Measurements from ENCODE around the gene ETV4.

Gene ETV4

DNA sequence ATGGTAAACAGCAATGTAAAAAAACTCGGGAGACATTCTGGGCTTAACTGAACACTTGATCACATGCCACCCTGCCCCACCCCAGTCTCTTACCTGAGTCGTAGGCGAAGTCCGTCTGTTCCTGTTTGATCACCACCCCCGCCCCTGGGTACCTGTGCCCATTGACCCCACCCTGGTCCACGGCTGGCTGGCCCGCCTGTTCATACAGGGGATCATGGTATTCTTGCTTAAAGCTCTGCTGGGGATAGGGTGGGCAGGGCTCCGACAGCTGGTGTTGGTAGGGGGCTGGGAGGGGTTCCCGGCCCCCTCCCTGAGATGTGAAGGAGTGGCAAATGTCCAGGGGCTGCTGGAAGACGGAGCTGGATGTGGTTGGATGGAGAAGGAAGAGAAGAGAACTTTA is 13.6 kb downstream of the ETV4 start:
- no peak for TF ChIP-seq MAX (IDR thresholded peaks at IDR 0.05)
- TF ChIP-seq TAF1 (IDR thresholded peaks at IDR 0.05; ENCODE audit: low read depth): no peak
- no peak for TF ChIP-seq TCF12 (IDR thresholded peaks at IDR 0.05; ENCODE audit: low read depth)
- TF ChIP-seq, protein P1, sequence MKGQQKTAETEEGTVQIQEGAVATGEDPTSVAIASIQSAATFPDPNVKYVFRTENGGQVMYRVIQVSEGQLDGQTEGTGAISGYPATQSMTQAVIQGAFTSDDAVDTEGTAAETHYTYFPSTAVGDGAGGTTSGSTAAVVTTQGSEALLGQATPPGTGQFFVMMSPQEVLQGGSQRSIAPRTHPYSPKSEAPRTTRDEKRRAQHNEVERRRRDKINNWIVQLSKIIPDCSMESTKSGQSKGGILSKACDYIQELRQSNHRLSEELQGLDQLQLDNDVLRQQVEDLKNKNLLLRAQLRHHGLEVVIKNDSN (IDR thresholded peaks at IDR 0.05): no peak
- no peak for TF ChIP-seq EP300 (IDR thresholded peaks at IDR 0.05; ENCODE audit: borderline replicate concordance)
- no peak for TF ChIP-seq RAD21 (IDR thresholded peaks at IDR 0.05; ENCODE audit: low read depth)
- TF ChIP-seq EGR1 (IDR thresholded peaks at IDR 0.05): no peak
- no peak for TF ChIP-seq ZBTB7A (IDR thresholded peaks at IDR 0.05; ENCODE audit: low read depth)
- TF ChIP-seq CREB1 (IDR thresholded peaks at IDR 0.05; ENCODE audit: low read depth): no peak
- TF ChIP-seq YY1 (IDR thresholded peaks at IDR 0.05; ENCODE audit: low read depth): no peak
- no peak for TF ChIP-seq NFIC (IDR thresholded peaks at IDR 0.05)
- TF ChIP-seq REST (IDR thresholded peaks at IDR 0.05; ENCODE audit: low read depth): no peak
- TF ChIP-seq CEBPB (IDR thresholded peaks at IDR 0.05): no peak
- no peak for TF ChIP-seq TEAD4 (IDR thresholded peaks at IDR 0.05)

DNA sequence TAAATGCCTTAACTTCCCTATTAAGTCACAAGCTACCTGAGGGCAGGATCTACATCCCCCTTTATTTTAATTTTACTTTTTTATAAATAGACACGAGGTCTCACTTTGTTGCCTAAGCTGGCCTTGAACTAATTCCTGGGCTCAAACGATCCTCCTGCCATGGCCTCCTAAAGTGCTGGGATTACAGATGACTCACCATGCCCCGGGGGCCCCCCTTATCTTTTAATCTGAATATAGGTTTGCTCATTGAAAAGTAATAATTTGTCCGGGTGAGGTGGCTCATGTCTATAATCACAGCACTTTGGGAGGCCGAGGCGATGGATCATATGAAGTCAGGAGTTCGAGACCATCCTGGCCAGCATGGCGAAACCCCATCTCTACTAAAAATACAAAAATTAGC is 14.2 kb downstream of the ETV4 start:
- no peak for TF ChIP-seq RAD21 (IDR thresholded peaks at IDR 0.05; ENCODE audit: low read depth)
- no peak for TF ChIP-seq ZBTB7A (IDR thresholded peaks at IDR 0.05; ENCODE audit: low read depth)
- TF ChIP-seq TCF12 (IDR thresholded peaks at IDR 0.05; ENCODE audit: low read depth): no peak
- TF ChIP-seq, protein P1 (IDR thresholded peaks at IDR 0.05): no peak
- TF ChIP-seq NFIC (IDR thresholded peaks at IDR 0.05): no peak
- TF ChIP-seq REST (IDR thresholded peaks at IDR 0.05; ENCODE audit: low read depth): no peak
- TF ChIP-seq FOXM1 (IDR thresholded peaks at IDR 0.05; ENCODE audit: borderline replicate concordance, low read depth): no peak
- TF ChIP-seq MAX (IDR thresholded peaks at IDR 0.05): no peak
- TF ChIP-seq EP300 (IDR thresholded peaks at IDR 0.05; ENCODE audit: borderline replicate concordance): no peak
- no peak for TF ChIP-seq YY1 (IDR thresholded peaks at IDR 0.05; ENCODE audit: low read depth)
- no peak for TF ChIP-seq CREB1 (IDR thresholded peaks at IDR 0.05; ENCODE audit: low read depth)
- TF ChIP-seq TAF1 (IDR thresholded peaks at IDR 0.05; ENCODE audit: low read depth): no peak
- no peak for TF ChIP-seq TEAD4 (IDR thresholded peaks at IDR 0.05)
- TF ChIP-seq EGR1 (IDR thresholded peaks at IDR 0.05): no peak
- no peak for TF ChIP-seq CEBPB (IDR thresholded peaks at IDR 0.05)

DNA sequence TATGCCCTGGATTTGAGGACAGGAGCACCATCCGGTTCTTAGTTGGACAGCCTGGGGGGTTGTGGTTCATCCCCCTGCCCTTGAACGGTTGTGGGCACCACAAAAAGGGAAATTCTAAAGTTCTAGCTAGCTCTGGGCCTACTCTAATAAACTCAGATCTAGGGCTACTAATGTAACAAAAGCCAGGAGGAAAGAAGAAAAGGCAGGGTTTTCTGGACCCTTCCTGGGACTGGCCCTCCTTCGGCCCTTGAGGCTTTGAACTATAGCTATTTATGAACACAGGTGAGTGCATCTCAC is 15.1 kb downstream of the ETV4 start:
- no peak for TF ChIP-seq EP300 (IDR thresholded peaks at IDR 0.05; ENCODE audit: borderline replicate concordance)
- TF ChIP-seq TAF1 (IDR thresholded peaks at IDR 0.05; ENCODE audit: low read depth): no peak
- no peak for TF ChIP-seq CREB1 (IDR thresholded peaks at IDR 0.05; ENCODE audit: low read depth)
- TF ChIP-seq YY1 (IDR thresholded peaks at IDR 0.05; ENCODE audit: low read depth): no peak
- TF ChIP-seq MAX (IDR thresholded peaks at IDR 0.05): no peak
- TF ChIP-seq, protein P1 (IDR thresholded peaks at IDR 0.05): no peak
- no peak for TF ChIP-seq RAD21 (IDR thresholded peaks at IDR 0.05; ENCODE audit: low read depth)
- no peak for TF ChIP-seq ZBTB7A (IDR thresholded peaks at IDR 0.05; ENCODE audit: low read depth)
- TF ChIP-seq CEBPB (IDR thresholded peaks at IDR 0.05): no peak
- no peak for TF ChIP-seq REST (IDR thresholded peaks at IDR 0.05; ENCODE audit: low read depth)
- no peak for TF ChIP-seq EGR1 (IDR thresholded peaks at IDR 0.05)
- TF ChIP-seq TEAD4 (IDR thresholded peaks at IDR 0.05): no peak
- TF ChIP-seq FOXM1 (IDR thresholded peaks at IDR 0.05; ENCODE audit: borderline replicate concordance, low read depth): no peak
- TF ChIP-seq TCF12 (IDR thresholded peaks at IDR 0.05; ENCODE audit: low read depth): no peak
- no peak for TF ChIP-seq NFIC (IDR thresholded peaks at IDR 0.05)
